Neural progenitor cell (in vitro differentiated cells): ENCODE data around the gene HNRNPM.

Experiments
- CTCF ChIP-seq: fragments of 200-600 bp; sonication (generic); IDR thresholded peaks from 2 replicates; pipeline ENCODE4 v1.5.1; 2017; ENCODE audit warnings: antibody characterized with exemption, mild to moderate bottlenecking
- EZH2 ChIP-seq: fragments of 200-600 bp; sonication (generic); IDR thresholded peaks from 2 replicates; pipeline ENCODE4 v1.6.1; 2017; ENCODE audit warnings: antibody characterized with exemption, mild to moderate bottlenecking, moderate library complexity
- EZH2phosphoT487 ChIP-seq: fragments of 200-600 bp; sonication (generic); IDR thresholded peaks from 2 replicates; pipeline ENCODE4 v1.6.1; 2017; ENCODE audit warnings: antibody characterized with exemption

DNA sequence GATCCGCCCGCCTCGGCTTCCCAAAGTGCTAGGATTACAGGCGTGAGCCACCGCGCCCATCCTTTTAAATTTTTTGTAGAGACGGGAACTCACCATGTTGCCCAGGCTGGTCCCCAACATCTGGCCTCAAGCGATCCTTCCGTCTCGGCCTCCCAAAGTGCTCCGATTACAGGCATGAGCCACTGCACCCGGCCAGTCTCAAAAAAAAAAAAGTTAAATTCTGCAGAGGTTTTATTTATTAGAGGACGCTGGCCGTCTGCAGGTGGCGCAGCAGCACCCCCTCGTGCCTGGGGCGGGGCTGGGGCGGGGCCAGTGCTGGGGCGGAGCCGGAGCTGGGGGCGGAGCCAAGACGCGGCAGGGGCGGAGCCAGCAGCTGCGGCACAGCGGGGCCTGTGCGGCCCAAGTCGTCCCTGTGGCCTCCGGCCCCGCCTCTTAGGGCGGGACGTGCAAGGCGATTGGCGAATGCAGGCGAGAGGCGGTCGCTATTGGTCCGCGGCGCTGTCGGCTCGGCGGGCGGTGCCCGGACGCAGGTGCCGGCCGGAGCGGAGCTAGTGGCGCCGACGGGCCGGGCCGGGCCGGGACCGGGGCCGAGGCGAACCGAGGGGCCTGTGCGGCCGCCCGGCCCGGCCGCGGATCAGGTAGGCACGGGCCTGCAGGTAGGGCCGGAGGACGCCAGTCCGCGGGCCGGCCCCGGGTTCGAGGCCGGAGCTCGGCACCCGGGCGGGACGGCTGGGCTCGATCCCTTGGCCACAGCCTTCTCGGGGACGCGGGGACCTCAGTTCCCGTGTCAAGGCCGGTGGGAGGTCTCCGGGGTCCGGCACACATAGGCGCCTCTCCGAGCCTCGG is 31.8 kb upstream of the HNRNPM start, which contains the start of gene MARCHF2:
- TF ChIP-seq CTCF (peak; percentile 75), EZH2phosphoT487 (no peak), EZH2 (no peak)
